ENCODE results near the gene RXRB.

RXRB gene

DNA sequence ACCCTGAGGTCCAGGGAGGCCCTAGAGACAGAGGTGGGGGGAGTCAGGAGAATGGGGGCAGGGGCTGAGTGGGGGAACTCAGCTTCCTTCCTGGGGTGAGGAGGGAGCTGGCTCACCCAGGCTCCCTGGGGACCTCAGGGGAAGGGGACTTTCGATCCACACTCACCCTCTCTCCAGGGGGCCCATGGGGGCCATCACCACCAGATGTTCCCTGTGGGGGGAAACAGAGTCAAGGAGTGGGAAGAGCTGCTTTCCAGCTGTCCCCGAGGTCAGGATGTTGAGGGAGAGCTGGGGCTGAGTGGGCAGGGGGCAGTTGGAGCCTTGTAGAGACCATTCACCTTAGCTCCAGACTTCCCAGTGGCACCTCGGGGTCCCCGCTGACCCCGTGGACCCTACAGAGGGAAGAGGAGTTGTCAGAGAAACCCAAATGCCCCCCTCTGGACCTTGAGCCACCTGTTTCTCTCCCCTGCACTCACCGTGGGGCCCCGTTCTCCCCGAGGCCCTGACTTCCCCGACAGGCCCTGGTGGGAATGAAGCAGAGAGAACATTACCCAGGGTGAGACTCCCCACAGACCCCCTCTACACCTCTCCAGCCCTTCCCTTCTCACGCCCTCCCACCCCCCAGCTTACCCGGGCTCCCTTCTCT, 26.8 kb downstream of the RXRB start:
- Histone ChIP-seq H3K56ac (ENCODE audit: low read length) (no peak overlapping the region), H3K27me3 (ENCODE audit: insufficient read depth, low read length, poor library complexity) (no peaks in the 10 kb centered on the region), H3K4ac (ENCODE audit: low read depth, low read length) (no peak overlapping the region), H3K36me3 (ENCODE audit: control insufficient read depth, insufficient read depth, low read length) (no peaks in the 10 kb centered on the region), H3K79me1 (ENCODE audit: low read length) (no peaks in the 10 kb centered on the region), H3K18ac (ENCODE audit: low read length) (no peak overlapping the region), H2BK5ac (ENCODE audit: low read length) (no peak overlapping the region), H3K79me2 (ENCODE audit: control insufficient read depth, insufficient read depth, low read length) (no peaks in the 10 kb centered on the region), H2BK15ac (replicated peaks; ENCODE audit: low read depth) (no peak overlapping the region), H3K23ac (ENCODE audit: low read length) (no peak overlapping the region), H3K27ac (ENCODE audit: low read depth, low read length) (no peak overlapping the region), H2AK5ac (ENCODE audit: low read length) (no peak overlapping the region), H3K9ac (ENCODE audit: low read length) (no peak overlapping the region), H2BK120ac (ENCODE audit: low read depth, low read length) (no peak overlapping the region), H4K5ac (ENCODE audit: low read length) (no peak overlapping the region), H4K8ac (ENCODE audit: low read depth, low read length) (no peak overlapping the region), H3K4me1 (ENCODE audit: control insufficient read depth, low read depth, low read length) (no peaks in the 10 kb centered on the region), H3K4me3 (ENCODE audit: low read length) (no peak overlapping the region), H3K4me2 (ENCODE audit: low read length) (no peak overlapping the region)
- DNase-seq = no peak
- WGBS (ENCODE audit: extremely low coverage, insufficient coverage, low lambda C conversion rate) = no CpG with 5 or more reads among the region's 11 CpGs

DNA sequence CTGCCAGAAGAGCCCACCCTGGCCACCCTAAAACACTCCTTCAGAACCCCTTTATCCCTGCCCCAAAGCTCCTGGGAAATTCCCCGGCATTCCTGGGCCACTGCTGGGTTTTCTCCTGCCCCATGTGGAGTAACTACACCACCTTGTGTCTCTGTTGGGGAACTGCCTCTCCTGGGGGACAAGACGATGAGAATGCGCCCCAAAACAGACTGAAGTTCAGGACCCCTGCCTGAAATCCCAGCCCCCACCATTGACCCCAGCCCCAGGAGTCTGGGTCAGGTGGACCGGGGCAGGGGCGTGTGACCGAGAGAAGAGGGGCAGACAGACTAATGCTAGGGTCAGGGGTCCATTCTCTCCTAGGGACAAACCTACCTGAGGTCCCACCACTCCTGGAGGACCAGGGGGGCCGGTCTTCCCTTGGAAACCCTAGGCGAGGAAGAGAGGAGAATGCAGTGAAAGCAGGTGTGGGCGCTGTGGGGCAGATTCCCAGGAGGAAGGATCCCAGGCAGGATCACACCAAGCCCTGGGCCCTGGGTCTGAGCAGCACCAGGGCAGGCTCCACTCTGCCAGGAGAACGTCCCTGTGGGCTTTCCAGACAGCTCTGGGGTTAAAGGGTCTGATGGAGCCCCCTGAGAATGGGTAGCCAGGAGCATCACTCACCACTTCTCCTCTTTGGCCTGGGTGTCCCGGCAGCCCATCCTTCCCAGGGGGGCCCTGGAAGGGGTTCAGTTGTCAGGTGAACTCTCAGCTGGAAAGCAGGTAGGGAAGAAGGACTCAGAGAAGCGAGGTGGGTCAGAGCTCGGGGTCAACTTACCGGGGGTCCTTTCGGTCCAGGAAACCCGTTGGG, 27.6 kb downstream of the RXRB start:
- Histone ChIP-seq H3K9ac (ENCODE audit: low read length) (no peak overlapping the region), H3K23ac (ENCODE audit: low read length) (no peak overlapping the region), H2BK120ac (ENCODE audit: low read depth, low read length) (no peak overlapping the region), H2BK15ac (replicated peaks; ENCODE audit: low read depth) (no peak overlapping the region), H3K79me2 (ENCODE audit: control insufficient read depth, insufficient read depth, low read length) (no peaks in the 10 kb centered on the region), H4K8ac (ENCODE audit: low read depth, low read length) (no peak overlapping the region), H3K27me3 (ENCODE audit: insufficient read depth, low read length, poor library complexity) (no peaks in the 10 kb centered on the region), H2AK5ac (ENCODE audit: low read length) (no peak overlapping the region), H3K36me3 (ENCODE audit: control insufficient read depth, insufficient read depth, low read length) (no peaks in the 10 kb centered on the region), H3K4me3 (ENCODE audit: low read length) (no peak overlapping the region), H3K18ac (ENCODE audit: low read length) (no peak overlapping the region), H3K4me1 (ENCODE audit: control insufficient read depth, low read depth, low read length) (no peaks in the 10 kb centered on the region), H3K4me2 (ENCODE audit: low read length) (no peak overlapping the region), H4K5ac (ENCODE audit: low read length) (no peak overlapping the region), H3K4ac (ENCODE audit: low read depth, low read length) (no peak overlapping the region), H3K56ac (ENCODE audit: low read length) (no peak overlapping the region), H3K79me1 (ENCODE audit: low read length) (no peaks in the 10 kb centered on the region), H2BK5ac (ENCODE audit: low read length) (no peak overlapping the region), H3K27ac (ENCODE audit: low read depth, low read length) (no peak overlapping the region)
- no CpG with 5 or more reads among the region's 16 CpGs for WGBS (ENCODE audit: extremely low coverage, insufficient coverage, low lambda C conversion rate)
- peak; percentile 21 for DNase-seq

DNA sequence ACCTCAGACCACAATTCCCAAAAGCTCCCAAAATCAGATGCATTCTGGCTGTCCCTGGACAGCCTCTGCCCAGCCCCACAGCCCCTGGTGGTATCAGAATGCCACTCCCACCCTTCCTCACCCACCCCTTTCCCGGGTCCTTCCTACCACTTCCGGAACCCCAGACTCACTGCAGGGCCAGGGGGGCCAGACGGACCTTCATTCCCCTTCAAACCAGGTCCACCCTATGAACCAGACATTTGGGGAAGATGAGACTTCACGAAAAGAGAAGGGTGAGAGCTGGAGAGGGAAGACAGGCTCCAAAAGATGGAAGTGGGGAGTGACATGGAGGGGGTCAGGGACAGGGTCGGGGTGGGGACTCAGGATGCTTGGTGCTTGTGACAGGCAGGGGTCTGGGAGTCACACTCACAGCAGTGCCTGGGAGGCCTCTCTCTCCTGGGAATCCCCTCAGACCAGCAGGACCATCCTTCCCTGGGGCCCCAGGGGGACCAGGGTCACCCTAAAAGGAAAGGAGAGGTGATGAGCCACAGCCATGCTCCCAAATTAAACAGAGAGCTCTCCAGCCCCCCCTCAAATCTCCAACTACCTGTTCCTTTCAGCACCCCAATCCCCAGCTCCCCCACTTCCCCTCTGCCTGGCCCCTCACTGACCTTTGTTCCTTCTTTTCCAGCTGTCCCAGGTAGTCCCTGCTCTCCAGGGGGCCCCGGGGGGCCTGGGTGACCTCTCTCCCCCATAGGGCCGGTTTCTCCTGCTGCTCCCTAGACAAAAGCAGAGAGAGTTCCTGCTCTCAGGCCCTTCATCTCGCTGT, 28.4 kb downstream of the RXRB start:
- H2BK15ac ChIP-seq (replicated peaks; ENCODE audit: low read depth) = no peak overlapping the region
- no peak overlapping the region for H2BK120ac ChIP-seq (ENCODE audit: low read depth, low read length)
- no peak for DNase-seq
- H3K27me3 ChIP-seq (ENCODE audit: insufficient read depth, low read length, poor library complexity) = no peaks in the 10 kb centered on the region
- no peak overlapping the region for H3K4ac ChIP-seq (ENCODE audit: low read depth, low read length)
- no peak overlapping the region for H3K23ac ChIP-seq (ENCODE audit: low read length)
- H2AK5ac ChIP-seq (ENCODE audit: low read length) = no peak overlapping the region
- H3K79me2 ChIP-seq (ENCODE audit: control insufficient read depth, insufficient read depth, low read length) = no peaks in the 10 kb centered on the region
- no peak overlapping the region for H3K9ac ChIP-seq (ENCODE audit: low read length)
- no peaks in the 10 kb centered on the region for H3K4me1 ChIP-seq (ENCODE audit: control insufficient read depth, low read depth, low read length)
- H3K4me3 ChIP-seq (ENCODE audit: low read length) = no peak overlapping the region
- H3K36me3 ChIP-seq (ENCODE audit: control insufficient read depth, insufficient read depth, low read length) = no peaks in the 10 kb centered on the region
- H3K27ac ChIP-seq (ENCODE audit: low read depth, low read length) = no peak overlapping the region
- no peak overlapping the region for H3K18ac ChIP-seq (ENCODE audit: low read length)
- no peak overlapping the region for H3K4me2 ChIP-seq (ENCODE audit: low read length)
- no peak overlapping the region for H4K5ac ChIP-seq (ENCODE audit: low read length)
- no peak overlapping the region for H2BK5ac ChIP-seq (ENCODE audit: low read length)
- no peak overlapping the region for H3K56ac ChIP-seq (ENCODE audit: low read length)
- H3K79me1 ChIP-seq (ENCODE audit: low read length) = no peaks in the 10 kb centered on the region
- WGBS (ENCODE audit: extremely low coverage, insufficient coverage, low lambda C conversion rate) = no CpG with 5 or more reads among the region's 8 CpGs
- no peak overlapping the region for H4K8ac ChIP-seq (ENCODE audit: low read depth, low read length)

DNA sequence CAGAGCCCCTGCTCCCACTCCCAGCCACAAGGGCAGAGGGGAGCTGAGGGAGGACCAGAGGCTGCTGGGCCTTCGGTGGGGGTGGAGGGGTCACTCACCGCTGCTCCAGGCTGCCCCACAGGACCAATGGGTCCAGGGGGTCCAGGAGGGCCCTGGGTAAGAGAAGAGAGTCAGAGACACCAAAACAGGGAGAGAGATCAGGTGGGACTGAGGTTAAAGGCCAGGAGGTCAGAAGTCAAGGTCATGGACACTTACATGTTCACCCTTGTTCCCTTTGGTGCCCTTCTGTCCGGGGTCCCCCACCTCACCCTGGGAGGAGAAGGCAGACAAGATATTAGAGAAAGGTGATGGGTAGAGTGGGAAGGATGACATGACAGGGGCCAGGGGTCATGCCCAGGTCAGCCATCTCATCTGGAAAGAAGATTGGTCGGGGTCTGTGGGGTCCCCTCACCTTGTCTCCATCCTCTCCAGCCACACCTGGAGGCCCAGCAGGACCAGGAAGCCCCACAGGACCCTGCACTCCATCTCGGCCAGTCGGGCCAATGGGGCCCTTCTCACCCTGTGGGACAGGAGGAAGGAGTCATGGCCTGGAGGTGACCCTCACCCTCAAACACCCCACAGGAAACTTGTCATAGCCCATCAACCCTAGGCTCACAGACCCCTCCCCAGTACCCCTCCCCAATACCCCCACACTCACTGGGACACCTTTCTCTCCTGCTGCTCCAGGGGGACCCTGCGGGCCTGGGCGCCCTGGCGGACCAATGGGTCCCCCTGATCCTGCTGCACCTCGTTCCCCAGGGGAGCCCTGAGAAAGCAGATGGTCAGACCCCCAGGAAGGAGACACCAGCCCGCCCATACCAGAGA, 29.2 kb downstream of the RXRB start:
- Histone ChIP-seq H3K56ac (ENCODE audit: low read length) (no peak overlapping the region), H3K4ac (ENCODE audit: low read depth, low read length) (no peak overlapping the region), H3K23ac (ENCODE audit: low read length) (no peak overlapping the region), H2BK5ac (ENCODE audit: low read length) (no peak overlapping the region), H3K4me2 (ENCODE audit: low read length) (no peak overlapping the region), H3K27me3 (ENCODE audit: insufficient read depth, low read length, poor library complexity) (no peaks in the 10 kb centered on the region), H3K9ac (ENCODE audit: low read length) (no peak overlapping the region), H2BK120ac (ENCODE audit: low read depth, low read length) (no peak overlapping the region), H3K79me2 (ENCODE audit: control insufficient read depth, insufficient read depth, low read length) (no peaks in the 10 kb centered on the region), H3K27ac (ENCODE audit: low read depth, low read length) (no peak overlapping the region), H2AK5ac (ENCODE audit: low read length) (no peak overlapping the region), H3K4me1 (ENCODE audit: control insufficient read depth, low read depth, low read length) (no peaks in the 10 kb centered on the region), H3K79me1 (ENCODE audit: low read length) (no peaks in the 10 kb centered on the region), H3K18ac (ENCODE audit: low read length) (no peak overlapping the region), H3K36me3 (ENCODE audit: control insufficient read depth, insufficient read depth, low read length) (no peaks in the 10 kb centered on the region), H2BK15ac (replicated peaks; ENCODE audit: low read depth) (no peak overlapping the region), H4K8ac (ENCODE audit: low read depth, low read length) (no peak overlapping the region), H4K5ac (ENCODE audit: low read length) (no peak overlapping the region), H3K4me3 (ENCODE audit: low read length) (no peak overlapping the region)
- WGBS (ENCODE audit: extremely low coverage, insufficient coverage, low lambda C conversion rate) = no CpG with 5 or more reads among the region's 11 CpGs
- no peak for DNase-seq

DNA sequence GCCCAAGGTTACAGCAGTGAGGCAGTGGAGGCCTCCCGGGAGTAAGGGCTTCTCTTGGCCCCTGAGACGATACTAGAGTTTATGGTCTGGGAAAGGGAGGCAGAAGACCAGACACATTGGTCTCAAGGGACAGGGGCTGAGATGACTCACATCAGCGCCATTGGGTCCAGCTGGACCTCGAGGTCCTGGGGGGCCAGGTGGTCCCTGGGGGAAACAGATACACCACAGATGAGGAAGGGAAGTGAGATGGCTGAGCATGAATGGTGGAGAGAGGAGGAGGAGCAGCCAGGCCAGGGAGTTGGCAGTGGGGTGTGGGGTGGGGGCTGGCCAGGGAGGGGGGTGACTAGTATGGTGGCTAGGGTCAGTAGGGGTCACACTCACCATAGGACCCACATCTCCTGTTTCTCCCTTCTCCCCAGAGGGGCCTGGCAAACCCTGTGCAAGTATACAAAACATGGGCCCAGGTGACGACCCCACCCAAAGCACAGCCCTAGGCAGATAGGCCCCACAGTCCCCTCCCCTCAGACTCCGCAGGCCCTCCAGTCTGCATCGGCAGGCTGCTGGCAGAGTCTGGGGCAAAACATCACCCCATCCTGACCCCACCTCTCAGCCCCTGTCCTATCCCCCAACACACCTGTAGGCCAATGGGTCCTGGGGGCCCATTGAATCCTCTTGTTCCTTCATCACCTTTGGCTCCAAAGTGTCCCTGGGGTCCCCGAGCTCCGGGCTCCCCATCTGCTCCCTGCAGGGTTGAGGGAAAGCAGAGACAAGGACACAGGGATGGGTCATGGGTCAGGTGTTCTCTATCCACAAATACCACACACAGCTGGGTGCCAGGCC, 30.1 kb downstream of the RXRB start:
- Histone ChIP-seq H3K27ac (ENCODE audit: low read depth, low read length) (no peak overlapping the region), H3K4me3 (ENCODE audit: low read length) (no peak overlapping the region), H2AK5ac (ENCODE audit: low read length) (no peak overlapping the region), H3K36me3 (ENCODE audit: control insufficient read depth, insufficient read depth, low read length) (no peaks in the 10 kb centered on the region), H3K23ac (ENCODE audit: low read length) (no peak overlapping the region), H3K4ac (ENCODE audit: low read depth, low read length) (no peak overlapping the region), H3K79me2 (ENCODE audit: control insufficient read depth, insufficient read depth, low read length) (no peaks in the 10 kb centered on the region), H4K8ac (ENCODE audit: low read depth, low read length) (no peak overlapping the region), H3K56ac (ENCODE audit: low read length) (no peak overlapping the region), H3K9ac (ENCODE audit: low read length) (no peak overlapping the region), H3K27me3 (ENCODE audit: insufficient read depth, low read length, poor library complexity) (no peaks in the 10 kb centered on the region), H2BK15ac (replicated peaks; ENCODE audit: low read depth) (no peak overlapping the region), H3K4me1 (ENCODE audit: control insufficient read depth, low read depth, low read length) (no peaks in the 10 kb centered on the region), H2BK5ac (ENCODE audit: low read length) (no peak overlapping the region), H3K4me2 (ENCODE audit: low read length) (no peak overlapping the region), H3K79me1 (ENCODE audit: low read length) (no peaks in the 10 kb centered on the region), H4K5ac (ENCODE audit: low read length) (no peak overlapping the region), H2BK120ac (ENCODE audit: low read depth, low read length) (no peak overlapping the region), H3K18ac (ENCODE audit: low read length) (no peak overlapping the region)
- WGBS (ENCODE audit: extremely low coverage, insufficient coverage, low lambda C conversion rate) = no CpG with 5 or more reads among the region's 9 CpGs
- DNase-seq = no peak

Measured in mesendoderm (in vitro differentiated cells).